Erythroblast (primary cell): ENCODE data around the gene KLHL29.

ENCODE experiments used
- DNase-seq, 2 experiments: peaks; one replicate each; lab custom pipeline; 2025; lab: John Stamatoyannopoulos, UW
- GATA1 ChIP-seq: IDR thresholded peaks from 2 replicates; pipeline ENCODE4 v1.6.1; 2011; ENCODE audit warnings: low read depth, mild to moderate bottlenecking, control low read depth, low read length, moderate library complexity
- POLR2A ChIP-seq: IDR thresholded peaks from 2 replicates; pipeline ENCODE4 v1.6.1; 2011; ENCODE audit warnings: mild to moderate bottlenecking, low read length

The KLHL29 gene

DNA sequence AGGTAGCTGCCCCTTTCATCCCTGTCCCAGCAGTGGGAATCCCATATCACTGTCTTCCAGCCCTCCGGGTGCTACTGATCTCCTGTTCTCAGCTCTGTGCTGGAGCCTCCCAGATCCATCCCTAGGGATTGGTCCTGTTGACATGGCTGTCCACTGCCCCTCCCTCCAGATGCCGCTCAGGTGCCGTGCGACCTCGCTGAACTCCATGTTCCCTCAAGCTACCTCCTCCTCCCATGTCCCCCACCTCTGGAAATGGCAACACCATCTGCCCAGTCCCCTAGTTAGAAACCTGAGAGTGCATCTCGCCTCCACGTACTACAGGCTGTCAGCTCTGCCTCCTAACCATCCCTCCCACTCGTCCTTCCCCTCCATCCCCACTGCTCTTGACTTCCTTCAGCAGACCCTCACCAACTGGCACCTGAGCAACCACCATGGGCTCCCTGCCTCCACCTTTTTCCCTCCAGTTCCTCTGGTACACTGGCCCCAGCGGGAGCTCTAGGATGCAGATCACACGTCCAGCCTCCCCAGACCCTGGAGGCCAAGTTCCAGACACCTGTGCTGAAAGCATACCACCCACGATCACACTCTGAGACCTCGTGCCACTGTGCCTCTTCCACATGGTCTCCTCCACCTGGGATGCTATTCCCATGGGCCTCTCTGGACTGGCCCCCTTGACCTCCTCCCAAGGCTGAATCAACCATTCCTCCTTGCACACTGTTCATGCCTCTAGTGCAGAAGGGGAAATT, 106.8 kb downstream of the KLHL29 start:
- DNase-seq, result no peak
- TF ChIP-seq GATA1 (no peak), POLR2A (no peak)

DNA sequence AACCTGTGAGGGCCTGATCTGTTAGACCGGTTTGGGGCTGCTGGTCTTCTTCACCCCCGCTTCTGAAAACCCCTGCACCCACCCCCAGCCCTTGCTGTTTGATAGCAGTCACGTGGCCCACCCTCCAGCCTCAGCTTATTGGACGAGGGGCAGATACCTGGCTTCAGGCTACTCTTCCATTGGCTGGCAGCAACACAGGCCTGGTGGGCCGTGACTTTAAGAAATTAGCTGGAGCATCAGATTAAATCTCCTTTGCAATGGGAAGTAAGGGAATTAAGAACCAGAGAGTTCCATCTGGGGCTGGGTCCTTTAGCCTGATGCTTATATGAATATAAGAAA, 107.3 kb downstream of the KLHL29 start:
- TF ChIP-seq GATA1 (no peak), POLR2A (no peak)
- DNase-seq, result no peak

DNA sequence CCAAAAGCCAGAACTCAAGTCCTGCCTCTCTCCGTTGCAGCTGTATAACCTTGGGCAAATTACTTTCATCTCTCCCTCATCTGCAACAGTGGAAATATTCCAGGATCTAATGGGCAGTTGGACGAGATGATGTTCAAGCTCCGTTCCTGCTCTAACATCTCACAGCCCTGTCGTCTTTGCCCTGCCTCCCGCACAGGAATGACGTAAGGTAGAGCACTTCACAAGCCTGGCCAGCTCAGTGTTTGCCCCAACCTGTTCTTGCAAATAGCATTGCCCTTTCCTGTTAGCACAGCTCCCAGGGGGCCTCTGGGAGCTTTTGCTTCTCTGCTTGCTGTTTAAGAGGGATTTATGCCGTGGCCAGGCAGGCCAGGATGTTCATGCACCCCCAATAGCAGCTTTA, 107.9 kb downstream of the KLHL29 start:
- TF ChIP-seq POLR2A, result no peak
- TF ChIP-seq GATA1, result no peak
- DNase-seq, result no peak

DNA sequence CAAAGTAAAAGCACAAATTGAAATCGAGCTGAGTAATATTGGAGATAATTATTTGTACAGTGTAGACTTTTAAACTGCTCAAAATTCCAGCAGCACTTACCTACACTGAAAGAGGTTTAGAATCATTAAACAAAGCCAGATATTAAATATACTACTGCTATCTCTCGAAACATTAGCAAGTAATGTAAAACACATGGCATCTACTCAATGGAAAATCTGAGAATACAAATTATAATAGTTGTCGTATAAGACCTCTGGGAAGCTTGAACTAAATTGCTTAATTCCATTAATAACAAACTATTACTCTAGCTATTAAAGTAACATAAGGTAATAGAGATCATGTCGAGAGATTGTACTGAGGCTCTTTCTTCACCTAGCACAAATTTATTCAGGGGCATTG, 108.9 kb downstream of the KLHL29 start:
- DNase-seq, result no peak
- TF ChIP-seq GATA1, result no peak
- no peak for TF ChIP-seq POLR2A

DNA sequence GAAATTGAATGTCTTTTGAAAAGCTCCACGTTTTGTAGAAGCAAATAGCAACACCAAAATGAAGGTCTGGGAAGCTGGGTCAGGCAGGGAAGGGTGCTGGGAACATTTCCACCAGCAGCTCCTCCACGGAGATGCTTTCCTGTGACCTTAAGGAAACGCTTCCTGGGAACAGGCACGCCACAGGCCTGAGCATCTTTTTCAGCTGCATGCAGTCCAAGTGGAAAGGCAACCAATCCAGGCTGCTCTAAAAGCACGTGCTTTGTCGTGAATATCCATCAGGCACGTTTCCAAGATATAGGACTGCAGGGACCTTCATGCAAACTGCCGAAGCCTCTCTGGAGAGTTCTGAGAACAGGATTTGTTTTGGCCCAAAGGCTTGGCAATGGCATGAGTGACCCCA, 109.3 kb downstream of the KLHL29 start:
- TF ChIP-seq GATA1 (no peak), POLR2A (no peak)
- DNase-seq, result no peak

DNA sequence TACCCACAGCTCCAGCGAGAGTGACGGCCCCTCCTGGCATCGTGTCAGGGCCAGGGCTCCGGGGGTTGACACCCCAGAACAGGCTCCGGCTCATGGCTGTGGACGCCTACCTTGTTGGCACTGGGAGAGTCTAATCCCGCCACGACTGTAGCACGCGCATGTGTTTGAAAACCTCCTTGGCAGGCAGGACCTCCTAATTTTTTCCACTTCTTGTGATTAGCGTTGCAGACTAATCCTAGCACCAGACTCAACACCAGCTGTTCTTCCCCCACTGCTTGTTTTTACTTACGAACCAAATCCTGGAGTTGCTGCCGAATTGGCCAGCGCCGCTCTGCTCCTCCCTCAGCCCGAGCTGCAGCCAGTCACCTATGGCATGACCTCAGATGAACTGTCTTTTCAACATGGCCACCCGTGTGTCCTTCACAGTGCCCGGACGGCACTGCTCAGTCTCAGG, 110.7 kb downstream of the KLHL29 start:
- no peak for TF ChIP-seq POLR2A
- TF ChIP-seq GATA1, result no peak
- no peak for DNase-seq

DNA sequence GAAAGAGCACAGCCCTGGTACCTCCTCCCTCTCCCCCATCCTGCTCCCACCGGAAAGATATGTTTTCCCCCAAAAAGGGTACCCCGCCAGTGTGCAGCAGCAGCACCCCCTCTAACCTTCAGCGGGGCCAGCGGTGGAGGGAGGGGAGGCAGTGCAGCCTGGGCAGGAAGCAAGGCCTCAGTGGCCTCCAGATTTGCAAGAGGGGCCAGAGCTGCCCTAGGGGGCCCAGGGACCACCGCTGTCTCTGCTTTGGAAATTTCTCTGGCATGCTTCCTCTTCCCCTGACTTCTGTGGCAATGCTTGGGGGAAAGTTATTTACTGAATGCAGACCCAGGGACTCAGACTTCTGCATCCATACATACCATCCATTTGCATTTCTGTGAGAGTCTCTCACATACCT, 111.5 kb downstream of the KLHL29 start:
- DNase-seq, result no peak
- TF ChIP-seq POLR2A, result no peak
- TF ChIP-seq GATA1, result no peak

DNA sequence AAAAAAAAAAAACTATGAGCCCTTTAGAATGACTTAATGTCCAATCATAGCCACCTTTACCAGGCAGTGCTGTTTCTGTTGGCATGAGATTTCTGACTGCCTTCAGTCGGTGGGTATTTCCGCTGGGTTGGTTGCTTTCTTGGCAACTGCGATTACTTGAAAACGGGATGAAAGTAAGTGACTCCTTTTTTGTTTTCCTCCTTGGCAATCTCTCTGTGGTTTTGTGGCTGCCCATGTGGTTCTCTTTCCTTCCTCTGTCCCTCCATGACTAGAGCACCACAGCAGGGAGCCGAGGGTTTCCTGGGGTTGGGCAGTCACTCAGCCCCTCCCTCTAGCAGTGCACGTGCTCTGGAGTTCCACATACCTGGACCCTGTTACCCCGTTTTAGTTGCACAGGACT, 112.1 kb downstream of the KLHL29 start:
- DNase-seq, result no peak
- TF ChIP-seq POLR2A, result no peak

DNA sequence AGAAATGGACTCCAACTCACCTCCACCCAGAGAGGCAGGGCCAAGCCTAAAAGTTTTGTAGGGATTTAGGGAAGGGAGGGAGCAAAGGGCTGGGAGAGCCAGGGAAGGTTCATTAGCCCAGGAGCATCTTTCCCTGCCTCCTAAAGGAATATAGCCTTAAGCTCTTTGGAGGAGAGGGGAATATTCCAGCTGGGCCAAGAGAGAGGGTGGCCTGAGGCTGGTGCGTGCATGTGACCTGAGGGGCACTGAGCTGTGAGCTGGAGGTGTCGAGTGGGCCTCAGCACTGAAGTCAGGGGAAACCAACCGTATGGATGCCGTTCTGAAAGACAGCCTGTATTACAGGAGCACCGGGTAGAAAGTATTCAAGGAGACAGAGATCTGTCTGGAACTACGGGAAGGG, 112.6 kb downstream of the KLHL29 start:
- no peak for DNase-seq

DNA sequence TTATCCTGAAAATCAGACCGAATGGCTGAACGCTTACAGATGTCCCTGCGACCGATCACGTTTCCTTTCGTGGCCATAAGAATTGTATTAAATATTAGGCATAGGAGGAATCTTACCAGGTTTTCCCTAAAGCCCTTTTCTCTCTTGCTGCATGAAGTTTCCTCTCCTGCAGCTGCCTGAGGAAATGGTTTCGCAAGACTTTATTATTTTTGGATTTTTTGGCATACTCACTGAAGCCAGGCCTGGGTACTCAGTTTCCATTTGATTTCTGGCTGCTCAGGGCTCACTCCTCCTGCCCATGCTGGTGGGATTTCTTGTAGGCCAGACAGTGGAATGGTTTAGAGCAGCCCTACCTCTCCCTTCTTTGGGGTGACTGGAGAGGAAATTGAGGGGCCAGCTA, 114.0 kb downstream of the KLHL29 start:
- DNase-seq, result no peak
- no peak for TF ChIP-seq POLR2A
- no peak for TF ChIP-seq GATA1

More for the DNA sequence above, 112.6 kb downstream of the KLHL29 start:
- TF ChIP-seq POLR2A (no peak), GATA1 (no peak)

DNA sequence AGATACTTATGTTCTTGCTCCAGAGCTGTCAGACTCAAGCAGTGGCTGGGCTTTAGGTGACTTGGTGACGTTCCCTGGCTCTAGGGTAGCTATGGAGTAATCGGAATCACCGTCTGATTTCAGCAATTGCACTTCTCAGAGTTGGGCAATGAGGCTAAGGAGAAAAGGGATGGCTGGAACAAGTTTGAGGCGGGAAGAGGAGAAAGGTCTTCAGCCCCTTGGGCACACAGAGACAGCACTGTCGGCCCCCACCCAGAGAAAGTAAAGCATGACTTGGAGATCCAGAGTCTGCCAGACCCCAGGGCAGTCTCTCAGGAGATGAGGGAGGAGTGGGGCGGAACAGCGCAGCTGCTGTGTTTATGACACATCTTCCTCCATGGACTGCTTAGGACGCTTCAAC, 114.5 kb downstream of the KLHL29 start:
- no peak for TF ChIP-seq POLR2A
- DNase-seq, result no peak

DNA sequence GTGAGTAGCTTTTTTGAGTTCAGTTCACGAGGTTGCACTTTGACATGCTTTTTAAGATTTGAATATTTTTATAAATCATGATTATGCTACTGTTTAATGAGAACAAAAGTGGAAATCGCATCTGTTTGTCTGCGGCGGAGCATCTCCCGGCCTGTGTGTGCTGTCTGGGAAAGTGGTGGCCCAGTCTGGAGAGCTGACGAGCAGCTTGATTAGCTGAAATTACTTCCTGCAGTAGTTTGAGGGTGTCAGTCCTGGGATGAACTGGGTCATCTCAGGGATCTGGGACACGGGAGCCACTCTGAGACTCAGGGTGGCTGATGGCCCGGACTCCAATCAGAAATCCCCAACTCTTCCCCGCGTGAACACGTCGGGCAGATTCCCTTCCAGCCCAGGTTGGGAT, 115.9 kb downstream of the KLHL29 start:
- DNase-seq, result no peak
- TF ChIP-seq POLR2A (no peak), GATA1 (no peak)

DNA sequence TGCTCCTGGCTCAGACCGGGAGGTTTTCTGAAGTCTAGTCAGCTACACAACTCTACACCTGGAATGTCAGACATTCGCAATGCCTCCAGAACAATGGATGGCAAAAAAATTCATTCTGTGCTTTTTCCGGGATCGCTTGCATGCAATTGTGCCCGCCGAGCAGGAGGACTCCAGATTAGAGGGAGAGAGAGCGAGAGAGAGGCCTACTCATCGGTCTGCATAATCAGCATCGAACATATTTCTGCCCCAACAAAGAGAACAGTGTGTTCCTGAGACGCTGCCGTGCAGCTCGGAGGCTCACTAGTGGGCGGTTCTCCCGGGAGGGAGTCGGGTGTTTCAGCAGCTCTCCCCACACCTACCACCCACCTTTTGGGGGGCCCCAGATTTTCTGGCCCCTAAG, 117.1 kb downstream of the KLHL29 start:
- no peak for DNase-seq
- no peak for TF ChIP-seq GATA1
- TF ChIP-seq POLR2A, result no peak

DNA sequence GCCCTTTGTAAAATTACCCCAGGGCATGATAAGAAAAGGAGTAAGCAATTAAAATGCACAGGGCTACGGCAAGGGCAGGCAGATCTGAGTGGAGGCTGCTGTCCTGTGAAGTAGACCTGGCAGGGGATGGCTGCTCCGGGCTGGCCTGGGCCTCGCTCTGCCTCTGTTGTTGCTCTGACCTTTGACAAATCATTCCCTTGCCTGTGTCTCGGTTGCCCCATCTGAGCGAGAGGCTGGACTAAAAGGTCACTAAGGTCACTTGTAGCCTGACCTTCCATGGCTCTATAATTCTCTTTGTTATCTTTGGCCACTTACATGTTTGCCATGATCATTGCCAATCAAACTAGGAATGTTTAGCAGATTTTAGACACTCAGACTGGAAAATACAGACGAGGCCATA, 118.1 kb downstream of the KLHL29 start:
- no peak for DNase-seq
- TF ChIP-seq GATA1 (no peak), POLR2A (no peak)

DNA sequence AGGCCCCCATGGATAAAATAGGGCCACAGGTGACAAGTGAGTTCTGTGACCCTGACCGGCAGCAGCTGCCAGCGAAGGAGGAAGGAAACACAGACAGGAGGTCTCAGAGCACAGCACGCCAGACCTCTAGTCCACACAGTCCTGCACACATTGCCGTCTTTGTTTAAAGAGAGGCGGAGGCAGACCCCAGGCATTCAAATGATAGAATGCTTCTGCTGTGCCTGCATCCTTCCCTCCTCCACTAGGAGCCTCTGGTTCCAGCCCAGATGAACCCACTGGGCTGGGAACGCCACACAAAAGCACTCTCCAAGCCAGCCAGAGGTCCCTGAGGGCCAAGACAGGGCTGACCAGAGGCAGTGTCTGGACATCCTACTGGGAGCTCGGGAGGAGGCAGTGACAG, 118.7 kb downstream of the KLHL29 start:
- TF ChIP-seq POLR2A, result no peak
- TF ChIP-seq GATA1, result no peak
- no peak for DNase-seq

DNA sequence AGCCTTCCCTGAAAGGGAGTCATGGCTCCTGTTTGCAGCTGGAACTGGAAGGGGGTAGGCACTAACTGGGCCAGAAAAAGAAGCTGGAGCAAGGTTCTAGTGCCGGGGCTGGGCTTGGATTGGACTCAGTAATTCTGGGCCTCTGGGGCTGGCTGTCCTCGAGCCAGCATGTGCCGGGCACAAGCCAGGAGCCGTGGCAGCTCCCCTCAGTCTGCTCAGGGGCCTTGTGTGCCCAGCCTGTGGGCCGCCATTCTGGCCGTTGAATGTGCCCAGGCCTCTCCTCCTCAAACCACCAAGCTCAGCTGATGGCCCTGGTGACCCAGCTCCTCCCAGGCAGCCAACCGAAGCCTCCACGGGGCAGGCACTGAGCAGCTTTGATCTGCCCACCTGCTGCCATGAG, 119.6 kb downstream of the KLHL29 start:
- TF ChIP-seq GATA1 (no peak), POLR2A (no peak)
- no peak for DNase-seq
